ENCODE measurements around the gene GPR157. TPM values are rescaled to one million over a fixed set of nuclear protein-coding genes. Genes with fewer than 3 reads are reported as not detected.
A peak's percentile ranks its signal among the peaks of the same experiment; 100 is the strongest.
"Not testable (repeated sequence)": the region's sequence is repeated elsewhere in the genome, so short reads cannot be mapped to it uniquely, and the experiment has no call there.

The GPR157 gene
- total and polyA plus RNA-seq, 4 experiments from 2014 or later, result 1.6 to 10.9 (median 4.8) TPM

GRCh38 chr1:9125325-9125724 lies 3.6 kb downstream of the GPR157 start:
- peaks cover 17 to 38% (median 23%) of the 10 kb centered on the region in 4 donors for H3K4me1 Mint-ChIP-seq
- DNase-seq, result no peak
- CTCF ChIA-PET (ENCODE audit: partially characterized antibody), result interaction anchor here (1.1 to 1.3 kb wide), 2 partner anchors 15 to 17 kb away, joined by 4 to 7 read pairs; no protein-coding TSS in a partner anchor
- no peak overlapping the region for H3K4me3 Mint-ChIP-seq
- intact Hi-C loops (cut with micrococcal nuclease), result loop anchor here (5.0 kb wide), 1 partner anchor 167 kb away; the partner anchor contains the start of gene SPSB1
- H3K27me3 ChIP-seq (ENCODE audit: insufficient read depth, low read length), result no peaks in the 10 kb centered on the region
- no peak overlapping the region for H3K4me3 ChIP-seq (ENCODE audit: low read length in 2 of 2)
- no peaks in the 10 kb centered on the region for H3K27me3 Mint-ChIP-seq
- H3K4me1 ChIP-seq (ENCODE audit: insufficient read depth, low read length), result peaks cover 35% of the 10 kb centered on the region
- POLR2A ChIA-PET (ENCODE audit: partially characterized antibody), result interaction anchor here (0.6 kb wide), 1 partner anchor 21 kb away, joined by 3 read pairs; no protein-coding TSS in a partner anchor
- H3K27ac Mint-ChIP-seq, result no peak overlapping the region
- H3K9me3 Mint-ChIP-seq, result no peaks in the 10 kb centered on the region
- H3K9me3 ChIP-seq (ENCODE audit: control insufficient read depth in 1 of 2, low read length in 2 of 2), result no peaks in the 10 kb centered on the region
- no peaks in the 10 kb centered on the region for H3K36me3 ChIP-seq (ENCODE audit: insufficient read depth, low read length)
- no peak overlapping the region for H3K27ac ChIP-seq (ENCODE audit: low read depth, low read length)
- H3K36me3 Mint-ChIP-seq, result no peaks in the 10 kb centered on the region

DNA sequence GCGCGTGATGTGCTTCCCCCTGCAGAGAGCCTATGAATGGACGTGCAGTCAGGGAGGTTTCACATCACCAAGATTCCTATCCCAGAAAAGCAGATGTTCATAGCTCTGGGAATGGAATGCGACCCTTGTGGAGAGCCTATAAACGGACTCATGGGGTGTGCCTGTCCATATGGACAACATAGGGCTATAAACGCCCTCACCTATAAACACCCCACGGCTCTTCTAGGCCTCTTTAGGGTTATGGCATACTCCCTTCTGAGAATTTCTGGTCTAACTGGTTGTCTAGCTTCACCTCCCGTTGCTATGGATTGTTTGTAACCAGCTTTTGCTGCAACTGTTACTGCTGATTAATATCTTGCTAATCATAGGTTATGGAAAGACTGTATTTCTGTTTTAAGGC lies 4.5 kb downstream of the GPR157 start:
- H3K27ac ChIP-seq (ENCODE audit: low read depth, low read length); H3K27me3 ChIP-seq (ENCODE audit: insufficient read depth, low read length); H3K4me3 ChIP-seq (ENCODE audit: low read length in 2 of 2); H3K36me3 Mint-ChIP-seq; H3K27ac Mint-ChIP-seq; H3K9me3 Mint-ChIP-seq; H3K9me3 ChIP-seq (ENCODE audit: control insufficient read depth in 1 of 2, low read length in 2 of 2); intact Hi-C loops (cut with micrococcal nuclease); H3K27me3 Mint-ChIP-seq; H3K4me3 Mint-ChIP-seq; POLR2A ChIA-PET (ENCODE audit: partially characterized antibody); DNase-seq; H3K36me3 ChIP-seq (ENCODE audit: insufficient read depth, low read length): not testable (repeated sequence)
- H3K4me1 Mint-ChIP-seq, result peaks cover 16 to 29% (median 22%) of the 10 kb centered on the region in 4 donors
- peaks cover 30% of the 10 kb centered on the region for H3K4me1 ChIP-seq (ENCODE audit: insufficient read depth, low read length)
- CTCF ChIA-PET (ENCODE audit: partially characterized antibody), result interaction anchor here (1.3 kb wide), 1 partner anchor 18 kb away, joined by 7 read pairs; no protein-coding TSS in a partner anchor

GRCh38 chr1:9123665-9124064 lies 5.2 kb downstream of the GPR157 start:
- H3K4me1 ChIP-seq (ENCODE audit: insufficient read depth, low read length), result peaks cover 30% of the 10 kb centered on the region
- H3K4me3 ChIP-seq (ENCODE audit: low read length in 2 of 2); DNase-seq; H3K27me3 ChIP-seq (ENCODE audit: insufficient read depth, low read length); H3K27me3 Mint-ChIP-seq; intact Hi-C loops (cut with micrococcal nuclease); H3K27ac ChIP-seq (ENCODE audit: low read depth, low read length); CTCF ChIA-PET (ENCODE audit: partially characterized antibody); H3K27ac Mint-ChIP-seq; H3K9me3 ChIP-seq (ENCODE audit: control insufficient read depth in 1 of 2, low read length in 2 of 2); H3K36me3 Mint-ChIP-seq; H3K4me3 Mint-ChIP-seq; H3K36me3 ChIP-seq (ENCODE audit: insufficient read depth, low read length); H3K9me3 Mint-ChIP-seq; POLR2A ChIA-PET (ENCODE audit: partially characterized antibody): not testable (repeated sequence)
- H3K4me1 Mint-ChIP-seq, result peaks cover 16 to 28% (median 22%) of the 10 kb centered on the region in 4 donors

DNA sequence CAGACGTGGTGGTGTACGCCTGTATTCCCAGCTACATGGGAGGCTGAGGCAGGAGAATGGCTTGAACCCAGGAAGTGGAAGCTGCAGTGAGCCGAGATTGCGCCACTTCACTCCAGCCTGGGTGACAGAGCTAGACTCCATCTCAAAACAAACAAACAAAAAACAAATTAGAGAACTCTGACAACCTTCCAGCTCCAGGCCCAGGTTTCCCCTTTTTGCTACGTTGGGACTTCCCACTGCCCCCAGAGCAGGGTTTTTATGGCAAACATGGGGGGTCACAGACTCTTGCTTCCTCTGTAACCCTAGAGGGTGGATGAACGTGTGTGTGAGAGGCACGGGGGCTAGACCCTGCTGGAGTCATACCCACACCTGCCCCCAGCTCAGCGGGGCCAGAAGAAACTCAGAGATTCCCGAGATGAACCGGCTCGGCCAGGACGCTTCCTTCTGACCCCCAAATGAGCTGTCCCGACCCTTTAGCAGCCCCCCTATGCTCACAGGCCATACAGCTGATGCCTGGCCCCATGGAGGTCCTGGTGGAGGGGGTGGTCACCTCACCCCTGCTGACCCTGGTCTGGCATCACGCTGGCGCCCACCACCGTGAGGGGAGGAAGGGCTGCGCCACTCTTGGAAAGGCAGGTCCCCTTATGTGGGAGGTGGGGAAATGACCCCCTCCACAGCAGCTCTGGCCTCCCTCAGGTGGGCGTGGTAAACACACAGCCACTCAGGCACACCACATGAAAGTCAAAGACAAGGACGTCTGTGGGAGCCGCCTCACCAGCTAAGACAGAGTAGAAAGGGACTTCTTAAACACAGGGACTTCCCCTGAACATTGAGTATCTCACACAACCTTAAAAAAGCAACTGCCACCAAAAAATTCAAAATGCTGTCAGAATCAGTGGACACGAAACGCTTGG lies 7.1 kb downstream of the GPR157 start:
- no peak overlapping the region for H3K4me3 ChIP-seq (ENCODE audit: low read length in 2 of 2)
- intact Hi-C loops (cut with micrococcal nuclease), result no loop called here
- H3K27me3 Mint-ChIP-seq, result no peaks in the 10 kb centered on the region

GRCh38 chr1:9120312-9120958 lies 8.5 kb downstream of the GPR157 start:
- Mint-ChIP-seq H3K36me3 (no peaks in the 10 kb centered on the region), H3K27ac (no peak overlapping the region), H3K27me3 (no peaks in the 10 kb centered on the region), H3K4me1 (peaks cover 9 to 15% (median 12%) of the 10 kb centered on the region in 4 donors), H3K9me3 (no peaks in the 10 kb centered on the region), H3K4me3 (no peak overlapping the region)
- intact Hi-C loops (cut with micrococcal nuclease), result no loop called here
- Histone ChIP-seq H3K4me3 (ENCODE audit: low read length in 2 of 2) (no peak overlapping the region), H3K9me3 (ENCODE audit: control insufficient read depth in 1 of 2, low read length in 2 of 2) (no peaks in the 10 kb centered on the region), H3K27me3 (ENCODE audit: insufficient read depth, low read length) (no peaks in the 10 kb centered on the region), H3K27ac (ENCODE audit: low read depth, low read length) (no peak overlapping the region), H3K36me3 (ENCODE audit: insufficient read depth, low read length) (no peaks in the 10 kb centered on the region), H3K4me1 (ENCODE audit: insufficient read depth, low read length) (peaks cover 15% of the 10 kb centered on the region)
- ChIA-PET CTCF (ENCODE audit: partially characterized antibody) (interaction anchor here (2.6 kb wide), 1 partner anchor 9 kb away, joined by 11 read pairs; no protein-coding TSS in a partner anchor), POLR2A (ENCODE audit: partially characterized antibody) (no interaction called here)
- DNase-seq, result no peak

More for the DNA sequence above, 7.1 kb downstream of the GPR157 start:
- Mint-ChIP-seq H3K27ac (peak overlapping the region in 5 of 7 donors; percentile 5 to 89 (median 71)), H3K4me1 (peaks cover 9 to 16% (median 14%) of the 10 kb centered on the region in 4 donors), H3K4me3 (peak overlapping the region in 7 of 8 donors; percentile 29 to 79 (median 62)), H3K36me3 (no peaks in the 10 kb centered on the region), H3K9me3 (no peaks in the 10 kb centered on the region)
- no peaks in the 10 kb centered on the region for H3K27me3 ChIP-seq (ENCODE audit: insufficient read depth, low read length)
- no peak overlapping the region for H3K27ac ChIP-seq (ENCODE audit: low read depth, low read length)
- peaks cover 15% of the 10 kb centered on the region for H3K4me1 ChIP-seq (ENCODE audit: insufficient read depth, low read length)
- POLR2A ChIA-PET (ENCODE audit: partially characterized antibody), result no interaction called here
- CTCF ChIA-PET (ENCODE audit: partially characterized antibody), result interaction anchor here (1.0 to 2.6 kb wide), 3 partner anchors 11 to 113 kb away, joined by 3 to 11 read pairs (median 7); partner anchors contain the start of gene H6PD
- no peaks in the 10 kb centered on the region for H3K36me3 ChIP-seq (ENCODE audit: insufficient read depth, low read length)
- no peaks in the 10 kb centered on the region for H3K9me3 ChIP-seq (ENCODE audit: control insufficient read depth in 1 of 2, low read length in 2 of 2)
- peak; percentile 38 to 60 (median 48) for DNase-seq

DNA sequence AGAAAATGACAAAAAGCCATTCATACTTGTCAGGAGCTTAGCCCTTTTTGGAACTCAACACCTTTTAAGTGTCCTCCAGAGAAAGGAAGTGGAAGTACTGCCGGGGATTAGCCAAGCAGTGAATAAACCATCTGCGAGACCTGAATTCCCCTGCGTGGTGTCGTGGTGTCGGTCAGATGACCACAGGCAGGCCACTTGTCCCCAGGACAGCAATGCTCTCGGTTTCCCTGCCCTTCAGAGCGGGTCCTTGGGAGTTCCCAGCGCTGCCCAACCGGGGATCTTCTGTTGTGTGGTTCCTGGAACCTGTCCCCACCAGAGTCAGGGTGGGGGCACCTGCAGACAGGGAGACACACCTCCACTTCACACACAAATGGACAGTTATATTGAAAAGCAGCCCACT lies 9.2 kb downstream of the GPR157 start:
- Mint-ChIP-seq H3K27me3 (no peaks in the 10 kb centered on the region), H3K4me1 (peaks cover 9 to 15% (median 12%) of the 10 kb centered on the region in 4 donors), H3K27ac (no peak overlapping the region), H3K36me3 (no peaks in the 10 kb centered on the region), H3K4me3 (no peak overlapping the region), H3K9me3 (no peaks in the 10 kb centered on the region)
- Histone ChIP-seq H3K9me3 (ENCODE audit: control insufficient read depth in 1 of 2, low read length in 2 of 2) (no peaks in the 10 kb centered on the region), H3K36me3 (ENCODE audit: insufficient read depth, low read length) (no peaks in the 10 kb centered on the region), H3K4me3 (ENCODE audit: low read length in 2 of 2) (no peak overlapping the region), H3K4me1 (ENCODE audit: insufficient read depth, low read length) (peaks cover 15% of the 10 kb centered on the region), H3K27ac (ENCODE audit: low read depth, low read length) (no peak overlapping the region), H3K27me3 (ENCODE audit: insufficient read depth, low read length) (no peaks in the 10 kb centered on the region)
- CTCF ChIA-PET (ENCODE audit: partially characterized antibody), result no interaction called here
- intact Hi-C loops (cut with micrococcal nuclease), result no loop called here
- DNase-seq, result no peak
- POLR2A ChIA-PET (ENCODE audit: partially characterized antibody), result no interaction called here

GRCh38 chr1:9118186-9118585 lies 10.7 kb downstream of the GPR157 start:
- Mint-ChIP-seq H3K27ac (no peak overlapping the region), H3K27me3 (no peaks in the 10 kb centered on the region), H3K9me3 (no peaks in the 10 kb centered on the region), H3K4me3 (no peak overlapping the region), H3K36me3 (no peaks in the 10 kb centered on the region), H3K4me1 (peaks cover 9 to 15% (median 10%) of the 10 kb centered on the region in 4 donors)
- DNase-seq, result no peak
- intact Hi-C loops (cut with micrococcal nuclease), result no loop called here
- Histone ChIP-seq H3K9me3 (ENCODE audit: control insufficient read depth in 1 of 2, low read length in 2 of 2) (no peaks in the 10 kb centered on the region), H3K27me3 (ENCODE audit: insufficient read depth, low read length) (no peaks in the 10 kb centered on the region), H3K36me3 (ENCODE audit: insufficient read depth, low read length) (no peaks in the 10 kb centered on the region), H3K27ac (ENCODE audit: low read depth, low read length) (no peak overlapping the region), H3K4me3 (ENCODE audit: low read length in 2 of 2) (no peak overlapping the region), H3K4me1 (ENCODE audit: insufficient read depth, low read length) (peaks cover 15% of the 10 kb centered on the region)
- CTCF ChIA-PET (ENCODE audit: partially characterized antibody), result interaction anchor here (1.8 kb wide), 1 partner anchor 63 kb away, joined by 6 read pairs; no protein-coding TSS in a partner anchor
- POLR2A ChIA-PET (ENCODE audit: partially characterized antibody), result no interaction called here

Data from CD4-positive, alpha-beta memory T cell (primary cell).